K562 (cell line): ENCODE measurements around the gene CHST8. TPM values are rescaled to one million over a fixed set of nuclear protein-coding genes. Genes with fewer than 3 reads are reported as not detected.

Experiments
- GTF3C2 ChIP-seq: IDR thresholded peaks from 3 replicates; pipeline ENCODE4 v1.6.1; 2011; ENCODE audit warnings: borderline replicate concordance, mild to moderate bottlenecking, moderate library complexity; ENCODE audit not compliant: insufficient read length; ENCODE audit errors: extremely low read depth
- KDM1A ChIP-seq, 2 experiments: fragments of 450-650 bp; IDR thresholded peaks; 2 replicates each; pipeline ENCODE4 v1.6.1; 2016; ENCODE audit warnings: mild to moderate bottlenecking in 2 of 2
- SIN3A ChIP-seq, 2 experiments: fragments of 150-350 bp in 1 of 2; IDR thresholded peaks; 2 replicates each; pipeline ENCODE4 v1.6.1; 2011 to 2016; ENCODE audit warnings: borderline replicate concordance in 2 of 2, low read depth in 2 of 2, low read length in 2 of 2, mild to moderate bottlenecking in 2 of 2, moderate library complexity in 2 of 2; ENCODE audit not compliant: control insufficient read depth in 1 of 2
- ZNF324 ChIP-seq: fragments of 250-450 bp; sonication (Bioruptor Pico); IDR thresholded peaks from 2 replicates; pipeline ENCODE4 v1.4.0; 2020; ENCODE audit warnings: mild to moderate bottlenecking
- polyA plus RNA-seq, 8 experiments: library from polyadenylated mRNA; depleted of rRNA in 4 of 8; stranded (reverse) in 5 of 8; unstranded in 3 of 8; fragments of >200 nt; fragmentation: Nextera tagmentation in 2 of 8; fragmentation: Illumina TruSeq in 1 of 8; extraction: Ambion mirVana in 2 of 8; extraction: Trizol in 1 of 8; gene quantifications; 2 replicates each; pipeline versions ENCODE4 v1.2.1 to v1.2.3, GENCODE V29; 2011 to 2014; ENCODE audit warnings: inconsistent platforms in 1 of 8, missing spikeins in 1 of 8
- total RNA-seq, 7 experiments: library from RNA; depleted of rRNA in 6 of 7; stranded (reverse); fragments of >200 nt in 6 of 7; fragmentation: Illumina TruSeq in 2 of 7; extraction: Trizol in 2 of 7; gene quantifications; 2 replicates each; pipeline versions ENCODE4 v1.2.1 to v1.2.3, GENCODE V29; 2011 to 2021; ENCODE audit warnings: low replicate concordance in 1 of 7
- TF ChIP-seq, protein P1 (sequence below): IDR thresholded peaks from 2 replicates; pipeline ENCODE4 v1.6.1; 2011; ENCODE audit warnings: borderline replicate concordance, low read depth, mild to moderate bottlenecking, moderate library complexity, low read length; ENCODE audit not compliant: insufficient read depth, poor library complexity, severe bottlenecking

CHST8 gene
- total and polyA plus RNA-seq, 9 of the 15 experiments (the other 6 are each of a cell fraction or from before 2014, with no cell fraction given): 0.11 TPM; not detected in 8

DNA sequence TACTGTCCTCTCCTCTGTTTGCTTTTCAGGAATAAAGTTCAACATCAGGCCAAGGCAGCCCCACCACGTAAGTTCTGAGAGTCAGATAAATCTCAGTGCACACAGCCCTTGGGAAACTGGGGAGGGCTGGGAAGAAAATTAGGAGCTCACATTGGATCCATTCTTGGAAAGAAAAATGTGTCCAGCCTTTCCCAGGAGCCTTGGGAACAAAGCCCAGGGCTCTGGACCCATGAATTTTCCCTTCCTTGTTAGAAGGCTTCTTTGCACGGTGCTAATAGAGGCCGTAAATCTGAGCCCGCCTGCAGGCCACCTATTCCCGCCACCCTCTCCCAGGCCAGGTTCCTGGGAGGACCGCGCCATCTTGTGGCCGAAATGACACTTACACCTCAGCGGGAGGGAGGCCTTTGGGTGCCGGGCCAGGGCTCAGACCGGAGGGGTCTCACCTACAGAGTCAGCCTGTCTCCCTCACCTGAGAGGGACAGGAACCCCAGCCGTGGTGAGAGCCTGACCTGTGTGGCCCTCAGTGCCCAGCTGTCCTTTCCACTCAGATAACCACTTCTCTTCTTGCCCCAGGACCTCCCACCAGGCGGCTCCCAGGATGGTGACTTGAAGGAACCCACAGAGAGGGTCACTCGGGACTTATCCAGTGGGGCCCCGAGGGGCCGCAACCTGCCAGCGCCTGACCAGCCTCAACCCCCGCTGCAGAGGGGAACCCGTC lies 149.8 kb downstream of the CHST8 start (continued):
- no peak for TF ChIP-seq SIN3A (IDR thresholded peaks at IDR 0.05; ENCODE audit: borderline replicate concordance in 2 of 2, control insufficient read depth in 1 of 2, low read depth in 2 of 2, low read length in 2 of 2)
- peak in 1 of 2 experiments; percentile 76 for TF ChIP-seq KDM1A (IDR thresholded peaks at IDR 0.05)
- TF ChIP-seq ZNF324 (CRISPR knock-in tag): no peak
- TF ChIP-seq GTF3C2: no peak
- TF ChIP-seq, protein P1, sequence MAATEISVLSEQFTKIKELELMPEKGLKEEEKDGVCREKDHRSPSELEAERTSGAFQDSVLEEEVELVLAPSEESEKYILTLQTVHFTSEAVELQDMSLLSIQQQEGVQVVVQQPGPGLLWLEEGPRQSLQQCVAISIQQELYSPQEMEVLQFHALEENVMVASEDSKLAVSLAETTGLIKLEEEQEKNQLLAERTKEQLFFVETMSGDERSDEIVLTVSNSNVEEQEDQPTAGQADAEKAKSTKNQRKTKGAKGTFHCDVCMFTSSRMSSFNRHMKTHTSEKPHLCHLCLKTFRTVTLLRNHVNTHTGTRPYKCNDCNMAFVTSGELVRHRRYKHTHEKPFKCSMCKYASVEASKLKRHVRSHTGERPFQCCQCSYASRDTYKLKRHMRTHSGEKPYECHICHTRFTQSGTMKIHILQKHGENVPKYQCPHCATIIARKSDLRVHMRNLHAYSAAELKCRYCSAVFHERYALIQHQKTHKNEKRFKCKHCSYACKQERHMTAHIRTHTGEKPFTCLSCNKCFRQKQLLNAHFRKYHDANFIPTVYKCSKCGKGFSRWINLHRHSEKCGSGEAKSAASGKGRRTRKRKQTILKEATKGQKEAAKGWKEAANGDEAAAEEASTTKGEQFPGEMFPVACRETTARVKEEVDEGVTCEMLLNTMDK: no peak
- TF ChIP-seq, all 486 proteins: peak for 19
